NCI-H2081 (cell line): ENCODE measurements around the gene CCS.
"Not testable (repeated sequence)": the region's sequence is repeated elsewhere in the genome, so short reads cannot be mapped to it uniquely, and the experiment has no call there.

ENCODE experiments used
- DNase-seq, 2 experiments: peaks; one replicate each; lab custom pipeline; 2025; lab: John Stamatoyannopoulos, UW

Gene CCS

GRCh38 chr11:66591175-66591574 lies 1.8 kb upstream of the CCS start:
- DNase-seq = no peak

- DNase-seq = no peak
These were observed 284 bp downstream of the CCS start for GRCh38 chr11:66593303-66593635.

GRCh38 chr11:66593650-66594049 lies 665 bp downstream of the CCS start:
- no peak for DNase-seq

- no peak for DNase-seq
These were observed 2.4 kb downstream of the CCS start for GRCh38 chr11:66595245-66595904.

GRCh38 chr11:66598993-66599392 lies 6.0 kb downstream of the CCS start:
- no peak for DNase-seq

GRCh38 chr11:66600219-66600618 lies 7.2 kb downstream of the CCS start:
- DNase-seq = no peak

GRCh38 chr11:66600631-66601233 lies 7.7 kb downstream of the CCS start:
- DNase-seq = no peak

GRCh38 chr11:66603072-66603471 lies 10.1 kb downstream of the CCS start:
- no peak for DNase-seq

GRCh38 chr11:66604155-66604554 lies 11.2 kb downstream of the CCS start:
- DNase-seq = no peak

GRCh38 chr11:66606608-66607007 lies 13.6 kb downstream of the CCS start:
- not testable (repeated sequence) for DNase-seq

GRCh38 chr11:66607126-66607834 lies 14.3 kb downstream of the CCS start:
- DNase-seq = no peak

- no peak for DNase-seq
These were observed 17.0 kb downstream of the CCS start for GRCh38 chr11:66609721-66610617.

- no peak for DNase-seq
These were observed 19.5 kb downstream of the CCS start for GRCh38 chr11:66612458-66612857.

- no peak for DNase-seq
These were observed 21.1 kb downstream of the CCS start for GRCh38 chr11:66614073-66614472.

- peak; percentile 98 to 99 for DNase-seq
These were observed 23.6 kb downstream of the CCS start, which contains the start of gene RBM14 for GRCh38 chr11:66616379-66617154. Gene RBM14 (plus strand): TSS chr11:66616630. CDS start chr11:66616721, 91 bp downstream.

GRCh38 chr11:66617155-66617834 lies 24.3 kb downstream of the CCS start:
- peak; percentile 43 to 67 for DNase-seq

- no peak for DNase-seq
These were observed 26.1 kb downstream of the CCS start for GRCh38 chr11:66619080-66619554.

- no peak for DNase-seq
These were observed 31.5 kb downstream of the CCS start for GRCh38 chr11:66624450-66624849.

- no peak for DNase-seq
These were observed 32.2 kb downstream of the CCS start for GRCh38 chr11:66625041-66625751.

GRCh38 chr11:66625752-66626149 lies 32.8 kb downstream of the CCS start:
- no peak for DNase-seq
